Erythroblast (primary cell): Measurements from ENCODE around the gene DYNC1I1.

Experiments used
- GATA1 ChIP-seq: IDR thresholded peaks from 2 replicates; pipeline ENCODE4 v1.6.1; 2011; ENCODE audit warnings: low read depth, mild to moderate bottlenecking, control low read depth, low read length, moderate library complexity
- POLR2A ChIP-seq: IDR thresholded peaks from 2 replicates; pipeline ENCODE4 v1.6.1; 2011; ENCODE audit warnings: mild to moderate bottlenecking, low read length

- TF ChIP-seq POLR2A (no peak), GATA1 (no peak)
Observed at GRCh38 chr7:95931460-95932232, 159.3 kb downstream of the DYNC1I1 start.
